Parathyroid adenoma (tissue), 2 donors: ENCODE measurements around the gene ST6GALNAC6.

ENCODE experiments used
- H2AFZ ChIP-seq: fragments of 300-600 bp; sonication (generic); one replicate; pipeline ENCODE4 v1.7.0; 2017; ENCODE audit warnings: antibody characterized with exemption, mild to moderate bottlenecking
- H3K27ac ChIP-seq: fragments of 300-600 bp; sonication (generic); one replicate; pipeline ENCODE4 v1.7.0; 2017
- H3K27me3 ChIP-seq: fragments of 300-600 bp; sonication (generic); one replicate; pipeline ENCODE4 v1.7.0; 2017; ENCODE audit warnings: low read length; ENCODE audit not compliant: control insufficient read depth, insufficient read depth
- H3K36me3 ChIP-seq: fragments of 300-600 bp; sonication (generic); one replicate; pipeline ENCODE4 v1.7.0; 2017; ENCODE audit warnings: low read length; ENCODE audit not compliant: control insufficient read depth, insufficient read depth
- H3K4me1 ChIP-seq: fragments of 300-600 bp; sonication (generic); one replicate; pipeline ENCODE4 v1.7.0; 2017; ENCODE audit warnings: control low read depth
- H3K4me2 ChIP-seq: fragments of 300-600 bp; sonication (generic); one replicate; pipeline ENCODE4 v1.7.0; 2017; ENCODE audit warnings: low read length
- H3K4me3 ChIP-seq: fragments of 300-600 bp; sonication (generic); one replicate; pipeline ENCODE4 v1.7.0; 2017; ENCODE audit warnings: low read depth, low read length
- H3K79me2 ChIP-seq: fragments of 300-600 bp; sonication (generic); one replicate; pipeline ENCODE4 v1.7.0; 2017; ENCODE audit warnings: control low read depth
- H3K9ac ChIP-seq: fragments of 300-600 bp; sonication (generic); one replicate; pipeline ENCODE4 v1.7.0; 2017; ENCODE audit warnings: mild to moderate bottlenecking
- H3K9me3 ChIP-seq: fragments of 300-600 bp; sonication (generic); one replicate; pipeline ENCODE4 v1.7.0; 2017; ENCODE audit warnings: low read length; ENCODE audit not compliant: control insufficient read depth
- TF ChIP-seq, protein P1 (sequence below): fragments of 300-600 bp; sonication (generic); IDR thresholded peaks from one replicate; pipeline ENCODE4 v1.7.0; 2017; ENCODE audit warnings: antibody characterized with exemption, mild to moderate bottlenecking
- donor health status: primary hyperparathyroidism.

Gene ST6GALNAC6

DNA sequence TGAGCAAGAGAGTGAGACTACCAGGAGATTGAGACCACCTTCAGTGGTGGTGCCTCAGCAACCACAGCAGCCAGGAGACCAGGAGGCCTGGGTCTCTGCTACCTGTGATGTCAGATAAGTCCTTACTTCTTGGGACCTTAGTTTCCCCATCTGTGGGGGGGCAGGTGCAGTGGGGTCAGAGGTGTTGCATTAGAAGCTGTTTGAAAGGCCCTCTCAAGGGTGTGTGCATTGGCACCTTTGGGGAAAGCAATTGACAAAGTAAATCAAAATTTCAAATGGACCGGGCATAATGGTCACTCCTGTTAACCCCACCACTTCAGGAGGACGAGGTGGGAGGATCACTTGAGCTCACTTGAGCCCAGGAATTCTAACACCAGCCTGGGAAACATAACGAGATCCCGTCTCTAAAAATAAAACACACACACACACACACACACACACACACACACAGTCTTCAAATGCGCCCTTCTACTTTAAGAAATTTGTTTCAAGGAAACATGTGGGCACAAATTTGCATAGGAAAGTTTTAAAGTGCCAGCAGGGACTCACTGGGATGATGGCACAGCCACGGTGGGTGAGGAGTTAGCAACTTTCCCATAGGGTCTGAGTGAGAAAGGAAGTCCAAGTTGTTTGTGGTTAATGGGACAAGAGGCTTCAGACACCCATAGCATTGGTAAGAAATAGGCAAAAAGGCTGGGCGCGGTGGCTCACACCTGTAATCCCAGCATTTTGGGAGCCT lies 20.6 kb downstream of the ST6GALNAC6 start:
- Histone ChIP-seq H3K27me3 (no peaks in the 10 kb centered on the region), H3K4me2 (no peak overlapping the region), H3K4me3 (no peak overlapping the region), H3K9ac (no peak overlapping the region), H3K79me2 (no peaks in the 10 kb centered on the region), H3K4me1 (no peaks in the 10 kb centered on the region), H3K36me3 (no peaks in the 10 kb centered on the region), H3K27ac (no peak overlapping the region), H2AFZ (no peak overlapping the region), H3K9me3 (no peaks in the 10 kb centered on the region)
- TF ChIP-seq, protein P1, sequence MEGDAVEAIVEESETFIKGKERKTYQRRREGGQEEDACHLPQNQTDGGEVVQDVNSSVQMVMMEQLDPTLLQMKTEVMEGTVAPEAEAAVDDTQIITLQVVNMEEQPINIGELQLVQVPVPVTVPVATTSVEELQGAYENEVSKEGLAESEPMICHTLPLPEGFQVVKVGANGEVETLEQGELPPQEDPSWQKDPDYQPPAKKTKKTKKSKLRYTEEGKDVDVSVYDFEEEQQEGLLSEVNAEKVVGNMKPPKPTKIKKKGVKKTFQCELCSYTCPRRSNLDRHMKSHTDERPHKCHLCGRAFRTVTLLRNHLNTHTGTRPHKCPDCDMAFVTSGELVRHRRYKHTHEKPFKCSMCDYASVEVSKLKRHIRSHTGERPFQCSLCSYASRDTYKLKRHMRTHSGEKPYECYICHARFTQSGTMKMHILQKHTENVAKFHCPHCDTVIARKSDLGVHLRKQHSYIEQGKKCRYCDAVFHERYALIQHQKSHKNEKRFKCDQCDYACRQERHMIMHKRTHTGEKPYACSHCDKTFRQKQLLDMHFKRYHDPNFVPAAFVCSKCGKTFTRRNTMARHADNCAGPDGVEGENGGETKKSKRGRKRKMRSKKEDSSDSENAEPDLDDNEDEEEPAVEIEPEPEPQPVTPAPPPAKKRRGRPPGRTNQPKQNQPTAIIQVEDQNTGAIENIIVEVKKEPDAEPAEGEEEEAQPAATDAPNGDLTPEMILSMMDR = no peak

DNA sequence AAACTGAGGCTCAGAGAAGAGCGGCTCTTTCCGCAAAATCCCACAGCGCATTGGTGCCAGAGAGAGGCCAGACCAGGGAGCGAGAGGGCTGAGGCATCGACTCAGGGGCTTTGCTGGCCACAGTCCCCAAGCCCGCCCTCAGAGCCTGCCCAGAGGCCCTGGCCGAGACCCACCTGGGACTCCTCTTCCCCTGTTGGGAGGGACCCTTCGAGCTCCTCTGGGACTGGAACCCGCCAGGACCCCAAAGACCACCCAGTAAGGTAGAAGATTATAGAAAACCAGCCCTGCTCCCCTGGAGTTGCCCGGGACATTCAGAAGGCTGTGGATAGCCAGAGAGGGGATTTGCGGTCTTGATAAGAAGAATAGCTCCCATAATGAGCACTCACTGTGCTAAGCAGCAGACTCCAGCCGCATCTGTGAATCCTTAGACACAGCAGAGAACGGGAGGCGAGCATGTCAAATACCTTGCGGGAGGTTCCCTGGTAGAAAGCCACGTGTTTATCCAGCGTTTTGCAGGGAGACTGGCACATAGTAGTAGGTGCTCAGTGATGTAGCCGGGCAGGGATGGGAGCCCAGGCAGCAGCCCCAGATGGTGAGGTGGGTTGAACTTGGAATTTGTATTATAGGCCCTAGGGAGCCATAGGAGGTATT lies 21.3 kb downstream of the ST6GALNAC6 start:
- Histone ChIP-seq H3K4me1 (no peaks in the 10 kb centered on the region), H3K9ac (no peak overlapping the region), H3K4me2 (peak overlapping the region; percentile 95), H3K27me3 (no peaks in the 10 kb centered on the region), H3K27ac (no peak overlapping the region), H3K4me3 (peak overlapping the region; percentile 58), H2AFZ (peak overlapping the region; percentile 83), H3K9me3 (no peaks in the 10 kb centered on the region), H3K36me3 (no peaks in the 10 kb centered on the region), H3K79me2 (no peaks in the 10 kb centered on the region)
- TF ChIP-seq, protein P1 = no peak

DNA sequence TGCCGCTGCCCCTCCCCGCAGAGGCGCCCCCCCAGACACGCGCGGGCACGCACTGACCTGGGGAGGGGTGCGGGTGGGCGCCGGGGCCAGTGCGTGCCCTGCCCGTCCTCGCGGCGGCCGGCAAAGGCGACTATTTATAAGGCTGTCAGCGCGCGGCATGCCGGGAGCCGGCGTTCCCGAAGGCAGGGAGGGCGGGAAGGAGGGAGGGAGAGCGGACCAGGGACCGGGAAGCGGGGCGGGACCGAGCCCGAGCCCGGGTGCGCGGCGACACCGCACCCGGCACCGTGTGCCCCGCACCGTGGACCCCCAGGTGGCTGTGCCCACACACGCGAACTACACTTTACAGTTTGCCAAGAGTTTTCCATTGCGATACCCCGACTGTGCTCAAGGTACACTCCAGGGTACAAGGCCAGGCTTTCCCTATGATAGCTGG lies 21.8 kb downstream of the ST6GALNAC6 start, which contains the start of gene AK1:
Gene AK1 (minus strand): TSS at position 110 of the 433 bp plus-strand sequence. CDS start 3,058 bp downstream, outside the sequence.
- Histone ChIP-seq H3K79me2 (no peaks in the 10 kb centered on the region), H3K36me3 (no peaks in the 10 kb centered on the region), H3K27ac (no peak within 1 kb of the TSS), H2AFZ (peak within 1 kb of the TSS; percentile 83), H3K27me3 (no peaks in the 10 kb centered on the region), H3K9me3 (no peaks in the 10 kb centered on the region), H3K4me1 (no peaks in the 10 kb centered on the region), H3K4me2 (peak within 1 kb of the TSS; percentile 95), H3K4me3 (peak within 1 kb of the TSS; percentile 58), H3K9ac (no peak within 1 kb of the TSS)
- TF ChIP-seq, protein P1 = no peak

DNA sequence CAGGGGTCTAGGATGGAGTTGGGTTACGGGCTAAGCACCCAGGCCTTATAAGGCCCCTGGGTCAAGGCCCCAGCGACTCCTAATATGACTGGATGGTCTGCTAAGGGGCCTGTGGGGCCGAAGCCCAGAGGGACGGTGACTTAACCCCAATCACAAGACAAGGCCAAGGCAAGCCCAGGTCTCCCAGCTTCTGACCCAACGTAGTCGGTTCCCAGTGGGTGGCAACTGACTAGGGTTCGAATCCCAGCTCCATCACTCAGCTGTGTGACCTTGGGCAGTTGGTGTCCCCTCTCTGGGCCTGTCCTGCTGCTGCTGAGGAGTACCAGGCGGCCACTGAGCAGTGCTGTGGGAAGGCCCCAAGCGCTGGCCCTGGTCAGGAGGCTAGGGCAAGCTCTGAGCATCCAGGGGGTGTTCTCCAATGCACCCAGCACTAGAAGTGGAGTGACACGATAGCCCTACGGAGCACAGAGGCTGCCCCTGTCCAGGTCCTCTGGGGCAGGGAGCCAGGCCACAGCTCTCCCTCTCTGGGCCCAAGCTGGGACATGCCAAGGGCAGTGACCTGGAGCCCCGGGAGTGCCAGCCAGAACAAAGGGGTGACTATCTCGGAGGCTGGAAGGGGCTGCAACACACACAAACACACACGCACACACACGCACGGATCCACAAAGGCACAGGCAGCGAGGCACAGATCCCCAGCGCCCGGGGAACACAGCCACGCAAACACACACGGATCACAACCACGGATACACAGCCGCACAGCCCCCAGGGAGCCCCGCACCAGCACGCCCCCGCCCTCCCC lies 22.4 kb downstream of the ST6GALNAC6 start:
- no peaks in the 10 kb centered on the region for H3K4me1 ChIP-seq
- no peaks in the 10 kb centered on the region for H3K36me3 ChIP-seq
- TF ChIP-seq, protein P1 = no peak
- H3K27ac ChIP-seq = no peak overlapping the region
- H2AFZ ChIP-seq = peak overlapping the region; percentile 83
- peak overlapping the region; percentile 95 for H3K4me2 ChIP-seq
- H3K9me3 ChIP-seq = no peaks in the 10 kb centered on the region
- no peaks in the 10 kb centered on the region for H3K79me2 ChIP-seq
- H3K9ac ChIP-seq = no peak overlapping the region
- no peaks in the 10 kb centered on the region for H3K27me3 ChIP-seq
- H3K4me3 ChIP-seq = peak overlapping the region; percentile 58
